ENCODE data around the gene MYO5B.

GRCh38 chr18:50203801-50204604 is 9.1 kb upstream of the MYO5B start:
- no peak for TF ChIP-seq CBX3 (IDR thresholded peaks at IDR 0.05; ENCODE audit: low read depth)
- peak; percentile 61 to 84 (median 74) for TF ChIP-seq CTCF (IDR thresholded peaks at IDR 0.05 in 2 of 3, conservative IDR thresholded peaks at IDR 0.05 in 1 of 3; ENCODE audit: borderline replicate concordance in 1 of 3, insufficient read depth in 1 of 3, low read depth in 2 of 3, low read length in 2 of 3)
- TF ChIP-seq POLR2A (IDR thresholded peaks at IDR 0.05; ENCODE audit: borderline replicate concordance, extremely low read depth, insufficient read depth, insufficient read length) = no peak
- no peak for TF ChIP-seq FOSL1 (IDR thresholded peaks at IDR 0.05; ENCODE audit: low read depth)
- no peak for TF ChIP-seq YY1 (IDR thresholded peaks at IDR 0.05; ENCODE audit: extremely low read depth, insufficient replicate concordance, low read depth, low read length)
